Right atrium auricular region (tissue), 2 donors: Measurements from ENCODE around the gene SPATC1L. TPM values are rescaled to one million over a fixed set of nuclear protein-coding genes. Genes with fewer than 3 reads are reported as not detected.

Experiments
- DNase-seq: peaks from one replicate; pipeline ENCODE4 v3.0.0-alpha.2; 2019; ENCODE audit warnings: low spot score
- H3K27ac ChIP-seq, 2 donors: fragments of 200-600 bp; sonication (generic); 1 replicate in 1 of 2; 2 replicates in 1 of 2; pipeline ENCODE4 v1.5.1; 2016 to 2019
- H3K27me3 ChIP-seq, 2 donors: fragments of 200-600 bp; sonication (generic); one replicate each; pipeline versions ENCODE4 v1.5.1 to v1.6.0; 2017 to 2019
- H3K36me3 ChIP-seq: fragments of 200-600 bp; sonication (generic); one replicate; pipeline ENCODE4 v1.5.1; 2016
- H3K4me1 ChIP-seq, 2 donors: fragments of 200-600 bp; sonication (generic); one replicate each; pipeline versions ENCODE4 v1.5.1 to v1.6.0; 2017 to 2019
- H3K4me3 ChIP-seq, 2 donors: fragments of 200-600 bp; sonication (generic); 1 replicate in 1 of 2; 2 replicates in 1 of 2; pipeline ENCODE4 v1.5.1; 2017 to 2019; ENCODE audit warnings: mild to moderate bottlenecking in 1 of 2, moderate library complexity in 1 of 2
- H3K9me3 ChIP-seq, 2 donors: fragments of 200-600 bp; sonication (generic); one replicate each; pipeline ENCODE4 v1.5.1; 2019
- CTCF ChIP-seq, 2 donors: fragments of 200-600 bp; sonication (generic); IDR thresholded peaks; one replicate each; pipeline ENCODE4 v1.5.1; 2019; ENCODE audit warnings: antibody characterized with exemption in 2 of 2
- total RNA-seq, 2 donors: library from RNA; depleted of rRNA; stranded (reverse); fragments of >200 nt; gene quantifications; one replicate each; pipeline ENCODE4 v1.1.0, GENCODE V29; 2016

Gene SPATC1L
- total RNA-seq, 2 donors from 2014 or later, result 8.7 to 12.5 TPM

- H3K27me3 ChIP-seq, result no peaks in the 10 kb centered on the region
These were observed 28.5 kb downstream of the SPATC1L start, which contains the start of gene FTCD for GRCh38 chr21:46155514-46156377. FTCD (minus strand) TSS chr21:46155579; CDS start chr21:46155523, 56 bp downstream.

GRCh38 chr21:46154955-46155513, 29.2 kb downstream of the SPATC1L start:
- no peaks in the 10 kb centered on the region for H3K27me3 ChIP-seq
- H3K4me1 ChIP-seq, result peaks cover 0 to 12% of the 10 kb centered on the region in 2 donors
- no peak for DNase-seq
- no peaks in the 10 kb centered on the region for H3K9me3 ChIP-seq
- H3K27ac ChIP-seq, result no peak overlapping the region
- no peak overlapping the region for H3K4me3 ChIP-seq
- TF ChIP-seq CTCF (IDR thresholded peaks at IDR 0.05), result no peak
- no peaks in the 10 kb centered on the region for H3K36me3 ChIP-seq

More at GRCh38 chr21:46155514-46156377, 28.5 kb downstream of the SPATC1L start, which contains the start of gene FTCD:
- TF ChIP-seq CTCF (IDR thresholded peaks at IDR 0.05), result no peak
- H3K9me3 ChIP-seq, result no peaks in the 10 kb centered on the region
- H3K36me3 ChIP-seq, result no peaks in the 10 kb centered on the region
- no peak within 1 kb of the TSS for H3K27ac ChIP-seq
- H3K4me3 ChIP-seq, result no peak within 1 kb of the TSS
- no peak for DNase-seq
- H3K4me1 ChIP-seq, result peaks cover 0 to 12% of the 10 kb centered on the region in 2 donors

- no peak for DNase-seq
- Histone ChIP-seq H3K4me1 (peaks cover 0 to 12% of the 10 kb centered on the region in 2 donors), H3K4me3 (no peak overlapping the region), H3K27ac (no peak overlapping the region), H3K9me3 (no peaks in the 10 kb centered on the region), H3K36me3 (no peaks in the 10 kb centered on the region), H3K27me3 (no peaks in the 10 kb centered on the region)
- TF ChIP-seq CTCF (IDR thresholded peaks at IDR 0.05), result no peak
These were observed 29.9 kb downstream of the SPATC1L start for GRCh38 chr21:46154155-46154954.

GRCh38 chr21:46153247-46154154, 30.8 kb downstream of the SPATC1L start:
- H3K4me3 ChIP-seq, result peak overlapping the region in 1 of 2 donors; percentile 38
- H3K9me3 ChIP-seq, result no peaks in the 10 kb centered on the region
- DNase-seq, result peak; percentile 61
- H3K36me3 ChIP-seq, result no peaks in the 10 kb centered on the region
- TF ChIP-seq CTCF (IDR thresholded peaks at IDR 0.05), result peak; percentile 72 to 87
- no peaks in the 10 kb centered on the region for H3K27me3 ChIP-seq
- H3K27ac ChIP-seq, result peak overlapping the region; percentile 14 to 67
- peaks cover 0 to 12% of the 10 kb centered on the region in 2 donors for H3K4me1 ChIP-seq

- H3K4me3 ChIP-seq, result peak overlapping the region in 1 of 2 donors; percentile 38
- TF ChIP-seq CTCF (IDR thresholded peaks at IDR 0.05), result no peak
These were observed 31.4 kb downstream of the SPATC1L start for GRCh38 chr21:46152927-46153246.

More at GRCh38 chr21:46152927-46153246, 31.4 kb downstream of the SPATC1L start:
- Histone ChIP-seq H3K4me1 (peaks cover 0 to 12% of the 10 kb centered on the region in 2 donors), H3K9me3 (no peaks in the 10 kb centered on the region), H3K27me3 (no peaks in the 10 kb centered on the region), H3K27ac (peak overlapping the region in 1 of 2 donors; percentile 14), H3K36me3 (no peaks in the 10 kb centered on the region)
- no peak for DNase-seq
